Tibial artery (tissue), 4 donors: ENCODE results near the gene ASIC1.
A peak's percentile ranks its signal among the peaks of the same experiment; 100 is the strongest.

Source experiments
- DNase-seq, 2 donors: peaks; one replicate each; pipeline ENCODE4 v3.0.0-alpha.2; 2019
- H3K27ac ChIP-seq, 2 donors: fragments of 200-600 bp; sonication (generic) in 1 of 2; 1 replicate in 1 of 2; 2 replicates in 1 of 2; pipeline ENCODE4 v1.5.1; 2018 to 2019; ENCODE audit warnings: mild to moderate bottlenecking in 1 of 2
- H3K27me3 ChIP-seq, 2 donors: fragments of 200-600 bp; sonication (generic) in 1 of 2; one replicate each; pipeline versions ENCODE4 v1.5.1 to v1.6.0; 2016 to 2019
- H3K36me3 ChIP-seq, 3 donors: fragments of 200-600 bp; sonication (generic) in 2 of 3; one replicate each; pipeline ENCODE4 v1.5.1; 2016 to 2019; ENCODE audit warnings: mild to moderate bottlenecking in 2 of 3
- H3K4me1 ChIP-seq, 4 donors: fragments of 200-600 bp; sonication (generic) in 2 of 4; 1 replicate in 3 of 4; 2 replicates in 1 of 4; pipeline ENCODE4 v1.5.1; 2016 to 2019
- H3K4me3 ChIP-seq, 2 donors: fragments of 200-600 bp; sonication (generic) in 1 of 2; 1 replicate in 1 of 2; 2 replicates in 1 of 2; pipeline ENCODE4 v1.5.1; 2018 to 2019; ENCODE audit warnings: mild to moderate bottlenecking in 2 of 2
- H3K9me3 ChIP-seq, 3 donors: fragments of 200-600 bp; sonication (generic) in 1 of 3; one replicate each; pipeline ENCODE4 v1.5.1; 2016 to 2019
- intact Hi-C: fragments of 100-400 bp; cut with DNase I; formaldehyde crosslinking; loops from one replicate; pipeline ENCODE4 v1.15.0; 2023; ENCODE audit warnings: low total_unique reads
- TF ChIP-seq, protein P1 (sequence below), 2 experiments: fragments of 200-600 bp in 1 of 2; fragments of 450-650 bp in 1 of 2; IDR thresholded peaks; one replicate each; pipeline ENCODE4 v1.5.1; 2017 to 2019; ENCODE audit warnings: antibody characterized with exemption in 2 of 2, mild to moderate bottlenecking in 1 of 2, moderate library complexity in 1 of 2

The ASIC1 gene

DNA sequence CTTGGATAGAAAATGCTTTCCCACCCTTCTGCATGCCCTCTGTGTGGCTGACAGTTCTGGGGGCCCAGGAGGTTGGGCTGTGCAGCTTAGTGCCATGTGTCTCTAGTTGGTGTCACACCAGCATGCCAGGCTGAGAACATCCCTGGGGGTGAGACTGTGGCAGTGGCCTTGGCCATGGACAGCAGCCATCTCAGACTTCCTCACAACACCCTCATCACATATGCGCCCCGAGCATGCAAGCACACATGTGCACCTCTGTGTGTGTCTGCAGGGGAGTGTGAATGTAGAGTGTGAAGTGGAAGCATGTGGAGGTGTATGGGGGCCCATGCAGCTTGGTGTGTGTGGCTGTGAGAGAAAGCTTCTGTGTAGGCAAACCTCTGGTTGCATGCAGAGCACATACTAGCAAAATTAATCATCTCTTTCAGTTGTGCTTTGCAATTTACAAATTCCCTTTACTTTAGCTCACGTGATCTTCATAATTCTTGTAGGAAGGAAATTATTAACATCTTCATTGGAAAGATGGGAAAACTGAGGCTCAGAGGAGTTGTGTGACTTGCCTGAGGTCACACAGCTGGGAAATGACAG, 8.4 kb downstream of the ASIC1 start:
- no peak for DNase-seq
- H3K4me3 ChIP-seq, result no peak overlapping the region
- peak overlapping the region in 1 of 2 donors; percentile 8 for H3K27ac ChIP-seq
- no peaks in the 10 kb centered on the region for H3K27me3 ChIP-seq
- H3K9me3 ChIP-seq, result no peaks in the 10 kb centered on the region
- no peaks in the 10 kb centered on the region for H3K36me3 ChIP-seq
- peaks cover 0 to 13% (median 4%) of the 10 kb centered on the region in 4 donors for H3K4me1 ChIP-seq
- intact Hi-C loops, result no loop called here
- TF ChIP-seq, protein P1, sequence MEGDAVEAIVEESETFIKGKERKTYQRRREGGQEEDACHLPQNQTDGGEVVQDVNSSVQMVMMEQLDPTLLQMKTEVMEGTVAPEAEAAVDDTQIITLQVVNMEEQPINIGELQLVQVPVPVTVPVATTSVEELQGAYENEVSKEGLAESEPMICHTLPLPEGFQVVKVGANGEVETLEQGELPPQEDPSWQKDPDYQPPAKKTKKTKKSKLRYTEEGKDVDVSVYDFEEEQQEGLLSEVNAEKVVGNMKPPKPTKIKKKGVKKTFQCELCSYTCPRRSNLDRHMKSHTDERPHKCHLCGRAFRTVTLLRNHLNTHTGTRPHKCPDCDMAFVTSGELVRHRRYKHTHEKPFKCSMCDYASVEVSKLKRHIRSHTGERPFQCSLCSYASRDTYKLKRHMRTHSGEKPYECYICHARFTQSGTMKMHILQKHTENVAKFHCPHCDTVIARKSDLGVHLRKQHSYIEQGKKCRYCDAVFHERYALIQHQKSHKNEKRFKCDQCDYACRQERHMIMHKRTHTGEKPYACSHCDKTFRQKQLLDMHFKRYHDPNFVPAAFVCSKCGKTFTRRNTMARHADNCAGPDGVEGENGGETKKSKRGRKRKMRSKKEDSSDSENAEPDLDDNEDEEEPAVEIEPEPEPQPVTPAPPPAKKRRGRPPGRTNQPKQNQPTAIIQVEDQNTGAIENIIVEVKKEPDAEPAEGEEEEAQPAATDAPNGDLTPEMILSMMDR (IDR thresholded peaks at IDR 0.05), result no peak

DNA sequence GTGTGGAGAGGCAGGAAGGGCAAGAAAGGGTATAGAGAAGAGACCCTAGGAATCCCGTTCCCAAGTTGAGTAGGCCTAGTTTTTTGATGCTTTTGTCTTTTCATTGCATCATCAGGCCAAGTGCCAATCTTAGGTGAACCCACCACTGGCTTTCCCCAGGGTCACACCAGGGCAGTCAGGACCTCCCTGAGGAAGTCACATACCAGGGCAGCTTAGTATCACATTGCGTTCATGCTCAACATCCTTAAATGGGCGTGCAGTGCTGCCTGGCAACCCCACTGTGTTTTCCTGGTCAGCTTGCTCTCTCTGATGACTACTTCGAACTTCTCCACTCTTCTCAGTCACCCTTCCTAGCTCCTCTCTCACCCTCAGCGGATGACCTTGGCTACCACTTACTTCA, 9.0 kb downstream of the ASIC1 start:
- peaks cover 0 to 13% (median 4%) of the 10 kb centered on the region in 4 donors for H3K4me1 ChIP-seq
- no peak overlapping the region for H3K4me3 ChIP-seq
- peak overlapping the region; percentile 8 to 58 for H3K27ac ChIP-seq
- H3K9me3 ChIP-seq, result no peaks in the 10 kb centered on the region
- TF ChIP-seq, protein P1 (IDR thresholded peaks at IDR 0.05), result no peak
- peak in 1 of 2 donors; percentile 80 for DNase-seq
- no peaks in the 10 kb centered on the region for H3K27me3 ChIP-seq
- intact Hi-C loops, result no loop called here
- no peaks in the 10 kb centered on the region for H3K36me3 ChIP-seq

DNA sequence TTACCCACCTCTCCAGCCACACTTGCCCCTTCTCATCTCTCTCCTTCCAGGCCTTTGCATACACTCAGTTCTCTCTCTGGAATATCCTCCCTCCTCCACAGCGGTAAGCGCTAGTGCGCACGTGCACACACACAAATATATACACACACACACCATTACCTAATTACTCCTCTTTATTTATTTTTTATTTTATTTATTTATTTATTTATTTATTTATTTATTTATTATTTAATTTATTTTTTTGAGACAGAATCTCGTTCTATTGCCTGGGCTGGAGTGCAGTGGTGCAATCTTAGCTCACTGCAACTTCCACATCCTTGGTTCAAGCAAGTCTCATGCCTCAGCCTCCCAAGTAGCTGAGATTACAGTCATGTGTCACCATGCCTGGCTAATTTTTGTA, 11.7 kb downstream of the ASIC1 start:
- no peak for DNase-seq
- no peaks in the 10 kb centered on the region for H3K27me3 ChIP-seq
- no peak overlapping the region for H3K4me3 ChIP-seq
- H3K4me1 ChIP-seq, result peaks cover 0 to 13% (median 4%) of the 10 kb centered on the region in 4 donors
- no peaks in the 10 kb centered on the region for H3K9me3 ChIP-seq
- TF ChIP-seq, protein P1 (IDR thresholded peaks at IDR 0.05), result no peak
- intact Hi-C loops, result no loop called here
- no peak overlapping the region for H3K27ac ChIP-seq
- H3K36me3 ChIP-seq, result no peaks in the 10 kb centered on the region

DNA sequence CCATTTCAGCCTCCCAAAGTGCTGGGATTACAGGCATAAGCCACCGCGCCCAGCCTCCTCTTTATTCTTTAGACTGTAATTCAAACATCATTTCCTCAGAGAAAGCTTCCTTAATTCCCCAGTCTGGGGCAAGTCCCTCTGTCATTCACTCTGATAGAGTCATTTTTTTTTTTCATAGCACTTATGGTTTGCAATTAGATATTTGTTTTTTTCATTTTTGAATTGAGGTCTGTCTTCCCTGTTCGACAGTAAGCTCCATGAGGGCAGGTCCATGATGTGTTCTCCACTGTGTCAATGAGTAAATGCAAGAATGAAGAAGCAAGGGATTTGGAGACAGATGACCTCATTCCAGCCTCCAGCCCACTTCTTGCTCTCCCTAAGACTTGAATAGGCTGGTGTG, 12.1 kb downstream of the ASIC1 start:
- intact Hi-C loops, result no loop called here
- H3K9me3 ChIP-seq, result no peaks in the 10 kb centered on the region
- H3K36me3 ChIP-seq, result no peaks in the 10 kb centered on the region
- H3K27ac ChIP-seq, result no peak overlapping the region
- H3K4me1 ChIP-seq, result peaks cover 0 to 13% (median 4%) of the 10 kb centered on the region in 4 donors
- TF ChIP-seq, protein P1 (IDR thresholded peaks at IDR 0.05), result no peak
- DNase-seq, result no peak
- no peaks in the 10 kb centered on the region for H3K27me3 ChIP-seq
- H3K4me3 ChIP-seq, result no peak overlapping the region

DNA sequence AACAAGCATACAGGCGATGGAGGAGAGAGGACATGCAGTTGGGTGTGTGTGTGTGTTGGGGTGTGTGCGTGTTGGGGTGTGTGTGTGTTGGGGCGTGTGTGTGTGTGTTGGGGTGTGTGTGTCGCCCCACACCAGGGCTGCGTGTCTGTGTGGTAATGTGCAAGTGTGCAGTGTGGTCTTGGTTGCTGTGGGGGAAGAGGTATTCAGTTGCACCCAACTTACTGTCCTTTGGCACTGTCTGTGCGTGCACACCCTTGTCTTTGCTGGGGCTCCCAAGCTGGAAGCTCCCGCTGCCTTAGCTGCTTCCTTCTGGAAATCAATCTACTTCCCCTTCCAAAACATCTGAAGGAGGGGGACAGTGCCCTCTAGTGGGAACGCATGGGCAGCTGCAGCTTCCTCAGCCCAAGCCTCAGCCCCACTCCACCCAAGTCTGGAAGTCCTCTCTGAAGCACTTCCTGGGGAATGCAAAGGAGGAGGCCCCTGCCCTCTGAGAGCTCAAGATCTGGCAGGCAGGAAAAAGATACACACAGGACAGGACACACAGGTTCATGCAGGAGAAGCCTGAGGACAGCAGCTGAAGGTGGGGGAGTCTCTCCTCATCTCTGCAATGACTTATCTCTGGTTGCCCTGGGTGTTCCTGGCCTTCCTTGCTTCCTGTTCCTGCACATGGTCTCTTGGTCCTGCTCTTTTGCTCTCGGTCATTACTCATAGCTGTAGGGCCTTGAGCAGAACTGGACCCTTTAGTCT, 13.1 kb downstream of the ASIC1 start:
- intact Hi-C loops, result loop anchor here (1.0 to 5.0 kb wide), 2 partner anchors 31 to 247 kb away; no protein-coding TSS in a partner anchor
- no peak overlapping the region for H3K4me3 ChIP-seq
- no peaks in the 10 kb centered on the region for H3K9me3 ChIP-seq
- peak; percentile 69 to 85 for DNase-seq
- no peaks in the 10 kb centered on the region for H3K27me3 ChIP-seq
- TF ChIP-seq, protein P1 (IDR thresholded peaks at IDR 0.05), result peak; percentile 85 to 86
- peaks cover 0 to 19% (median 6%) of the 10 kb centered on the region in 4 donors for H3K4me1 ChIP-seq
- no peak overlapping the region for H3K27ac ChIP-seq
- no peaks in the 10 kb centered on the region for H3K36me3 ChIP-seq
